Peyer's patch (tissue), 4 donors: ENCODE results near the gene IL1RN.

ENCODE experiments used
- POLR2A ChIP-seq, 2 donors: fragments of 450-650 bp; IDR thresholded peaks; one replicate each; pipeline ENCODE4 v1.5.1; 2017; ENCODE audit warnings: antibody characterized with exemption in 2 of 2, mild to moderate bottlenecking in 2 of 2, moderate library complexity in 2 of 2
- TF ChIP-seq, protein P1 (sequence below), 6 experiments: fragments of 450-650 bp in 4 of 6; fragments of 200-600 bp in 2 of 6; sonication (generic) in 1 of 6; IDR thresholded peaks; one replicate each; pipeline ENCODE4 v1.5.1; 2017 to 2019; ENCODE audit warnings: antibody characterized with exemption in 6 of 6, mild to moderate bottlenecking in 3 of 6, moderate library complexity in 1 of 6

DNA sequence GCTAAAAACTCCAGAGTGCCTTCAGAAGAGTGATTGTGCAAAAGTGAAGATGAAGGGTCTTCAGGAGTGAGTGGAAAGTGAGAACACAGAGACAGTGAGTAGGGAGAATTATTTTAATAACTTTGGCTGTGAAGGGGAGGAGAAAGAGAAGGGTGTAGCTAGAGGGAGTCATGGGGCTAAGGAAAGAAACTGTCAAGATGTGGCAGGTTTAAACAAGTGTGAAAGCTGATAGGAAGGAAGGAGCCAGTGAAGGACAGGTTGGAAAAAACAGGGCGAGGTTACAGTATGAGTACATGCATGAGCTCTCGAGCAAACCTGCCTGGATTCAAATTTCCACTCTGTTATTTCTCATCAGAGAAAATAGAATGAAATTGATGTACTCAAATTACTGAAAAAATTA is 41.9 kb upstream of the IL1RN start:
- TF ChIP-seq, protein P1, sequence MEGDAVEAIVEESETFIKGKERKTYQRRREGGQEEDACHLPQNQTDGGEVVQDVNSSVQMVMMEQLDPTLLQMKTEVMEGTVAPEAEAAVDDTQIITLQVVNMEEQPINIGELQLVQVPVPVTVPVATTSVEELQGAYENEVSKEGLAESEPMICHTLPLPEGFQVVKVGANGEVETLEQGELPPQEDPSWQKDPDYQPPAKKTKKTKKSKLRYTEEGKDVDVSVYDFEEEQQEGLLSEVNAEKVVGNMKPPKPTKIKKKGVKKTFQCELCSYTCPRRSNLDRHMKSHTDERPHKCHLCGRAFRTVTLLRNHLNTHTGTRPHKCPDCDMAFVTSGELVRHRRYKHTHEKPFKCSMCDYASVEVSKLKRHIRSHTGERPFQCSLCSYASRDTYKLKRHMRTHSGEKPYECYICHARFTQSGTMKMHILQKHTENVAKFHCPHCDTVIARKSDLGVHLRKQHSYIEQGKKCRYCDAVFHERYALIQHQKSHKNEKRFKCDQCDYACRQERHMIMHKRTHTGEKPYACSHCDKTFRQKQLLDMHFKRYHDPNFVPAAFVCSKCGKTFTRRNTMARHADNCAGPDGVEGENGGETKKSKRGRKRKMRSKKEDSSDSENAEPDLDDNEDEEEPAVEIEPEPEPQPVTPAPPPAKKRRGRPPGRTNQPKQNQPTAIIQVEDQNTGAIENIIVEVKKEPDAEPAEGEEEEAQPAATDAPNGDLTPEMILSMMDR (IDR thresholded peaks at IDR 0.05): no peak
- TF ChIP-seq POLR2A (IDR thresholded peaks at IDR 0.05): no peak
